Left ventricle myocardium inferior (tissue), 1 donor: Measurements from ENCODE around the gene SAP30BP. TPM values are rescaled to one million over a fixed set of nuclear protein-coding genes. Genes with fewer than 3 reads are reported as not detected.

Experiments used
- DNase-seq: peaks from one replicate; pipeline ENCODE4 v3.0.0-alpha.2; 2020
- H3K27ac ChIP-seq: fragments of 200-600 bp; replicated peaks from 2 replicates; pipeline ENCODE4 v1.8.0; 2021
- H3K27me3 ChIP-seq: fragments of 200-600 bp; 2 replicates; pipeline ENCODE4 v1.8.0; 2021; ENCODE audit warnings: low read depth
- H3K36me3 ChIP-seq: fragments of 200-600 bp; 2 replicates; pipeline ENCODE4 v1.8.0; 2021
- H3K4me1 ChIP-seq: fragments of 200-600 bp; 2 replicates; pipeline ENCODE4 v1.8.0; 2021
- H3K4me3 ChIP-seq: fragments of 200-600 bp; 2 replicates; pipeline ENCODE4 v1.8.0; 2021; ENCODE audit warnings: mild to moderate bottlenecking, moderate library complexity
- H3K9me3 ChIP-seq: fragments of 200-600 bp; replicated peaks from 2 replicates; pipeline ENCODE4 v1.8.0; 2021
- intact Hi-C: fragments of 100-400 bp; cut with micrococcal nuclease; formaldehyde crosslinking; loops from one replicate; pipeline ENCODE4 v1.11.0; 2022
- total RNA-seq: library from RNA; stranded (reverse); fragmentation: NEBNext Ultra II Directional; extraction: Animal tissue kit (Norgen Biotek cat#: 25700); gene quantifications from one replicate; pipeline ENCODE4 v1.2.1, GENCODE V29; 2021
- TF ChIP-seq, protein P1 (sequence below): fragments of 200-600 bp; IDR thresholded peaks from 2 replicates; pipeline ENCODE4 v1.8.0; 2021; ENCODE audit warnings: antibody characterized with exemption, mild to moderate bottlenecking, borderline replicate concordance
- donor health status: DM: no; HTN: yes; CAD: no; lungs with severe emphysema.

Gene SAP30BP
- total RNA-seq, 1 donor from 2014 or later: 47.2 TPM

DNA sequence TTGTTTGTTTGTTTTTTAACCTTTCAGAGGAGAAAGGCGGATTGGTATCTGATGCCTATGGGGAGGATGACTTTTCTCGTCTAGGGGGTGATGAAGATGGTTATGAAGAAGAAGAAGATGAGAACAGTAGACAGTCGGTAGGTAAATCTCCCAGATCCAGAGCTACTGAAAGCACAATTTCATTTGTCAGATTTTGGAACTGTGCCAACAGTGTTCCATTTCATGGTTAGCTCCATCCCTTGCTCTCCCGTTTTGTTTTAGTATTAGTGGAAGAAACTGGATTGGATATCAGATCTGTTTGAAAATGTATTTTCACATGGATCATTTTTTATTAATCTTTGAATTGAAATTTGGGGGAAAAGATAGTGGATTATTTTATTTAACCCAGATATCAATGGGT, 1.4 kb downstream of the SAP30BP start:
- no peak for DNase-seq
- TF ChIP-seq, protein P1, sequence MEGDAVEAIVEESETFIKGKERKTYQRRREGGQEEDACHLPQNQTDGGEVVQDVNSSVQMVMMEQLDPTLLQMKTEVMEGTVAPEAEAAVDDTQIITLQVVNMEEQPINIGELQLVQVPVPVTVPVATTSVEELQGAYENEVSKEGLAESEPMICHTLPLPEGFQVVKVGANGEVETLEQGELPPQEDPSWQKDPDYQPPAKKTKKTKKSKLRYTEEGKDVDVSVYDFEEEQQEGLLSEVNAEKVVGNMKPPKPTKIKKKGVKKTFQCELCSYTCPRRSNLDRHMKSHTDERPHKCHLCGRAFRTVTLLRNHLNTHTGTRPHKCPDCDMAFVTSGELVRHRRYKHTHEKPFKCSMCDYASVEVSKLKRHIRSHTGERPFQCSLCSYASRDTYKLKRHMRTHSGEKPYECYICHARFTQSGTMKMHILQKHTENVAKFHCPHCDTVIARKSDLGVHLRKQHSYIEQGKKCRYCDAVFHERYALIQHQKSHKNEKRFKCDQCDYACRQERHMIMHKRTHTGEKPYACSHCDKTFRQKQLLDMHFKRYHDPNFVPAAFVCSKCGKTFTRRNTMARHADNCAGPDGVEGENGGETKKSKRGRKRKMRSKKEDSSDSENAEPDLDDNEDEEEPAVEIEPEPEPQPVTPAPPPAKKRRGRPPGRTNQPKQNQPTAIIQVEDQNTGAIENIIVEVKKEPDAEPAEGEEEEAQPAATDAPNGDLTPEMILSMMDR: no peak
- no peak overlapping the region for H3K27ac ChIP-seq
- intact Hi-C loops: no loop called here
- H3K4me3 ChIP-seq: peak overlapping the region; percentile 94
- H3K9me3 ChIP-seq: no peaks in the 10 kb centered on the region
- H3K36me3 ChIP-seq: peaks cover 54% of the 10 kb centered on the region
- no peaks in the 10 kb centered on the region for H3K27me3 ChIP-seq
- H3K4me1 ChIP-seq: peaks cover 52% of the 10 kb centered on the region

DNA sequence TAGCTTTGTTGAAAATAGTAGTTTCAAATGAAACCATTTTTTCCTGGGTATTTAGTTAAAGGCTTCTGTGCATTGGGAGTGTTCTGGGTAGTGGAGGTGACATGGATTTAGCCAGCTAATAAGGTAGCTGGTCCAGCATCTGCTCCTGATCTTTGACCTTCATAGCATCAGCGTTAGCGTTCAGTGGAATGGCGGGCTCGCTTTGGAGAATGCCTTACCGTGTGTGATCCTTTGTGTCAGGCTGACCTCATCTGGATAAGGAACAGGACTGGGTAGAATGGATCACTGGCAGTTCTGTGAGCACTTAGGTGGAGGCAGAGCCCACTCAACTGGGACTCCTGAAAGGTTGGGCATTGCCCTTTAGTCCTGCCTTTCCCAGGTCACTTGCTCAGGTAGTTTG, 3.7 kb downstream of the SAP30BP start:
- H3K27ac ChIP-seq: no peak overlapping the region
- H3K36me3 ChIP-seq: peaks cover 60% of the 10 kb centered on the region
- intact Hi-C loops: no loop called here
- TF ChIP-seq, protein P1: no peak
- peaks cover 56% of the 10 kb centered on the region for H3K4me1 ChIP-seq
- H3K27me3 ChIP-seq: no peaks in the 10 kb centered on the region
- H3K9me3 ChIP-seq: no peaks in the 10 kb centered on the region
- no peak overlapping the region for H3K4me3 ChIP-seq
- no peak for DNase-seq

DNA sequence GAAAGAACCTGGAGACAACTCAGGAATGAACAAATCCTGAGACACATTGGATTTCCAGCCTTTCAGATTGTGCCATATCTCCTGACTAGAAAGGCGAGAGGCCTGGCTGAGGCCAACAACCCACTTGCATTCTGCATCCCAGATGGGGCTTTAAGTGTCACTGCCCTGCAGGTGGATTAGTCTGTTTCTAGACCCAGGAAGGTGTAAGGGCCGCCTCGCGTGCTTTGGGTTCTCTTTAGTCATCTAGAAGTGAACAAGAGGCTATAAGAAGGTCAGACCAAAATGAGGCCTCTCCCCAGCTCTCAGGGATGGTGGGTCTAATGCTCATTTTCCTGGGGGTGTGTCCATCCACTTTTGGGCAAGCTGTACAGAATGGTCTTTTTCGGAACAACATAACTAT, 4.9 kb downstream of the SAP30BP start:
- TF ChIP-seq, protein P1: no peak
- Histone ChIP-seq H3K27ac (no peak overlapping the region), H3K4me3 (no peak overlapping the region), H3K9me3 (no peaks in the 10 kb centered on the region), H3K4me1 (peaks cover 45% of the 10 kb centered on the region), H3K27me3 (no peaks in the 10 kb centered on the region), H3K36me3 (peaks cover 60% of the 10 kb centered on the region)
- DNase-seq: no peak
- intact Hi-C loops: no loop called here

DNA sequence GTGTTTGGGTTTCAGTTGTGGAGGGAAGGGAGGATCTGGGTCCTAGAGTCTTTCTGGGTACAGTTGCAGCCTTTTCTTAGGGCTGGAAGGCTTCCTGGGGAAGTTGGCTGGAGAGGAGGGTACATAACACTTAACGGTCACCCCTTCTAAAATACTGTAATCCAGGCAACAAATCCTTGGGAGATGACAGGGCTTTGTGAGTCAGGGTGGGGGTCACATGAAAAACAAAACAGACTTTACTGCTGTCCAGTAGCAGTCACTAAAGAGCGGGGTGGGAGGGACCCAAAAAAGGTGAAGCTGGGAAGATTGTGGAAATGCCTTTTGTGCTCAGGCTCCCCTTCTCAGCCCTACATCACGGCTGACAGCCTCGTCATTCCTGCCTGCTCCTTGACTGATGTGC, 6.3 kb downstream of the SAP30BP start:
- Histone ChIP-seq H3K4me1 (peaks cover 33% of the 10 kb centered on the region), H3K9me3 (no peaks in the 10 kb centered on the region), H3K27me3 (no peaks in the 10 kb centered on the region), H3K36me3 (peaks cover 59% of the 10 kb centered on the region), H3K4me3 (no peak overlapping the region), H3K27ac (no peak overlapping the region)
- intact Hi-C loops: no loop called here
- DNase-seq: no peak
- TF ChIP-seq, protein P1: no peak

DNA sequence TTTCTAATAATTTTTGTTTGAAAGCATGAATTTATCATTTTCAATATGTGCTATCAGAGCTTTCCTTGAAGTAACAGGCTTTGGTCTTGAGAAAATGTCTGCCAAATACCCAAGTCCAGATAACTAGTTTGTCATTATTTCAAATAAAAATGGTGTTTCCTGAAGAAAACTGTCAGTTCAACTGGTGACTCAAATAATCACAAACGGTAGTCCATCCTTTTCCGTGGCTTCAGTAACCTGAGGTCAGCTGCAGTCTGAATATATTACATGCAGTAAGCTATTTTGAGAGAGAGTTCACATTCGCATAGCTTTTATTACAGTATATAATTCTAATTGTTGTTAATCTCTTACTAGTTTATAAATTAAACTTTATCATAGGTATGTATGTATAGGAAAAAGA, 9.3 kb downstream of the SAP30BP start:
- no peak overlapping the region for H3K4me3 ChIP-seq
- H3K9me3 ChIP-seq: no peaks in the 10 kb centered on the region
- peaks cover 41% of the 10 kb centered on the region for H3K4me1 ChIP-seq
- H3K27me3 ChIP-seq: no peaks in the 10 kb centered on the region
- H3K27ac ChIP-seq: no peak overlapping the region
- H3K36me3 ChIP-seq: peaks cover 29% of the 10 kb centered on the region
- intact Hi-C loops: no loop called here
- DNase-seq: no peak
- TF ChIP-seq, protein P1: no peak
